NCI-H146 treated with DMSO at 0.1 percent for 48 hours (cell line): Measurements from ENCODE around the gene HMX1.

Experiments
- DNase-seq: peaks from one replicate; lab custom pipeline; 2025; ENCODE audit not compliant: unreplicated experiment; lab: John Stamatoyannopoulos, UW

The HMX1 gene

GRCh38 chr4:8857766-8858700 is 13.6 kb downstream of the HMX1 start:
- no peak for DNase-seq

- no peak for DNase-seq
These were observed 14.6 kb downstream of the HMX1 start for GRCh38 chr4:8856835-8857621.

GRCh38 chr4:8855818-8856245 is 15.8 kb downstream of the HMX1 start:
- DNase-seq = no peak

GRCh38 chr4:8854931-8855330 is 16.7 kb downstream of the HMX1 start:
- DNase-seq = no peak

- no peak for DNase-seq
These were observed 17.6 kb downstream of the HMX1 start for GRCh38 chr4:8854016-8854415.

- no peak for DNase-seq
These were observed 18.4 kb downstream of the HMX1 start for GRCh38 chr4:8853249-8853648.

- DNase-seq = no peak
These were observed 19.4 kb downstream of the HMX1 start for GRCh38 chr4:8852118-8852704.

- DNase-seq = no peak
These were observed 20.1 kb downstream of the HMX1 start for GRCh38 chr4:8851321-8852117.

- DNase-seq = no peak
These were observed 20.8 kb downstream of the HMX1 start for GRCh38 chr4:8850830-8851188.

GRCh38 chr4:8850074-8850829 is 21.4 kb downstream of the HMX1 start:
- no peak for DNase-seq

GRCh38 chr4:8849266-8850073 is 22.2 kb downstream of the HMX1 start:
- no peak for DNase-seq

GRCh38 chr4:8848507-8849265 is 23.0 kb downstream of the HMX1 start:
- DNase-seq = no peak

GRCh38 chr4:8847764-8848163 is 23.9 kb downstream of the HMX1 start:
- DNase-seq = no peak

GRCh38 chr4:8847331-8847730 is 24.3 kb downstream of the HMX1 start:
- DNase-seq = no peak

- DNase-seq = no peak
These were observed 24.8 kb downstream of the HMX1 start for GRCh38 chr4:8846826-8847225.

- DNase-seq = no peak
These were observed 25.5 kb downstream of the HMX1 start for GRCh38 chr4:8846046-8846720.

GRCh38 chr4:8844976-8845690 is 26.5 kb downstream of the HMX1 start:
- no peak for DNase-seq
